Osteocyte (in vitro differentiated cells): ENCODE results near the gene MCEE. TPM values are rescaled to one million over a fixed set of nuclear protein-coding genes. Genes with fewer than 3 reads are reported as not detected.
"Not testable (repeated sequence)": the region's sequence is repeated elsewhere in the genome, so short reads cannot be mapped to it uniquely, and the experiment has no call there.

ENCODE experiments used
- DNase-seq: peaks from one replicate; pipeline ENCODE4 v3.0.0; 2021; ENCODE audit warnings: mixed read lengths; ENCODE audit not compliant: unreplicated experiment; ENCODE audit errors: extremely low spot score
- H3K27ac Mint-ChIP-seq: one replicate; pipeline ENCODE4 v1.8.0; 2021; ENCODE audit warnings: mild to moderate bottlenecking, mixed read lengths; ENCODE audit not compliant: unreplicated experiment
- H3K27me3 Mint-ChIP-seq: one replicate; pipeline ENCODE4 v1.8.0; 2021; ENCODE audit warnings: mixed read lengths; ENCODE audit not compliant: unreplicated experiment
- H3K36me3 Mint-ChIP-seq: one replicate; pipeline ENCODE4 v1.8.0; 2021; ENCODE audit warnings: mixed read lengths; ENCODE audit not compliant: unreplicated experiment
- H3K4me1 Mint-ChIP-seq: one replicate; pipeline ENCODE4 v1.8.0; 2021; ENCODE audit warnings: mixed read lengths; ENCODE audit not compliant: unreplicated experiment
- H3K4me3 Mint-ChIP-seq: one replicate; pipeline ENCODE4 v1.8.0; 2021; ENCODE audit warnings: mild to moderate bottlenecking, moderate library complexity, mixed read lengths; ENCODE audit not compliant: unreplicated experiment
- H3K9me3 Mint-ChIP-seq: one replicate; pipeline ENCODE4 v1.8.0; 2021; ENCODE audit warnings: mixed read lengths; ENCODE audit not compliant: unreplicated experiment
- total RNA-seq: library from RNA; stranded (reverse); gene quantifications from 2 replicates; pipeline ENCODE4 v1.2.1, GENCODE V29; 2021
- TF ChIP-seq, protein P1 (sequence below): fragments of 200-600 bp; sonication (generic); IDR thresholded peaks from 2 replicates; pipeline ENCODE4 v1.5.0; 2021; ENCODE audit warnings: antibody characterized with exemption, mild to moderate bottlenecking, moderate library complexity

Gene MCEE
- total RNA-seq, 1 donor from 2014 or later, result 18.2 TPM

DNA sequence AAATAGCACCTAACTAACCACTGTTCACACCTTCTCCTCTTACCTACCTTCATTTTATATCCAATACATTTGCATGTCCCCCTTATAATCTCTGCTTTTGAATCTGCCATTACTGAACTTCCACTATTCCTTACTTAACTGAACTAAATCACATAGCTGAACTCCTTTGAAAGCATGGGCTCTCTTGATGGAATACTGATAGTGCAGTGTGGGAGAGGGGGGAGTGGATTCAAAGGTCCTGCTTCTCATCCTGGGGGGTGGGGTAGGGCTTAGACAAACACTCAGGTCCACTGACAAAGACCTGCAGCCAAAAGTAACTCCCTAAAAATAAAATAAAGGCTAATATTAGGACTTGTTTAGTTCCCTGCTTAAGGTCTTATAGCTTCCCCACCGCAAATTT is 8.6 kb downstream of the MCEE start:
- DNase-seq, result no peak
- TF ChIP-seq, protein P1, sequence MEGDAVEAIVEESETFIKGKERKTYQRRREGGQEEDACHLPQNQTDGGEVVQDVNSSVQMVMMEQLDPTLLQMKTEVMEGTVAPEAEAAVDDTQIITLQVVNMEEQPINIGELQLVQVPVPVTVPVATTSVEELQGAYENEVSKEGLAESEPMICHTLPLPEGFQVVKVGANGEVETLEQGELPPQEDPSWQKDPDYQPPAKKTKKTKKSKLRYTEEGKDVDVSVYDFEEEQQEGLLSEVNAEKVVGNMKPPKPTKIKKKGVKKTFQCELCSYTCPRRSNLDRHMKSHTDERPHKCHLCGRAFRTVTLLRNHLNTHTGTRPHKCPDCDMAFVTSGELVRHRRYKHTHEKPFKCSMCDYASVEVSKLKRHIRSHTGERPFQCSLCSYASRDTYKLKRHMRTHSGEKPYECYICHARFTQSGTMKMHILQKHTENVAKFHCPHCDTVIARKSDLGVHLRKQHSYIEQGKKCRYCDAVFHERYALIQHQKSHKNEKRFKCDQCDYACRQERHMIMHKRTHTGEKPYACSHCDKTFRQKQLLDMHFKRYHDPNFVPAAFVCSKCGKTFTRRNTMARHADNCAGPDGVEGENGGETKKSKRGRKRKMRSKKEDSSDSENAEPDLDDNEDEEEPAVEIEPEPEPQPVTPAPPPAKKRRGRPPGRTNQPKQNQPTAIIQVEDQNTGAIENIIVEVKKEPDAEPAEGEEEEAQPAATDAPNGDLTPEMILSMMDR, result no peak
- no peaks in the 10 kb centered on the region for H3K27me3 Mint-ChIP-seq
- no peak overlapping the region for H3K4me3 Mint-ChIP-seq
- H3K9me3 Mint-ChIP-seq, result no peaks in the 10 kb centered on the region
- H3K36me3 Mint-ChIP-seq, result peaks cover 23% of the 10 kb centered on the region
- no peak overlapping the region for H3K27ac Mint-ChIP-seq
- H3K4me1 Mint-ChIP-seq, result peaks cover 3% of the 10 kb centered on the region

DNA sequence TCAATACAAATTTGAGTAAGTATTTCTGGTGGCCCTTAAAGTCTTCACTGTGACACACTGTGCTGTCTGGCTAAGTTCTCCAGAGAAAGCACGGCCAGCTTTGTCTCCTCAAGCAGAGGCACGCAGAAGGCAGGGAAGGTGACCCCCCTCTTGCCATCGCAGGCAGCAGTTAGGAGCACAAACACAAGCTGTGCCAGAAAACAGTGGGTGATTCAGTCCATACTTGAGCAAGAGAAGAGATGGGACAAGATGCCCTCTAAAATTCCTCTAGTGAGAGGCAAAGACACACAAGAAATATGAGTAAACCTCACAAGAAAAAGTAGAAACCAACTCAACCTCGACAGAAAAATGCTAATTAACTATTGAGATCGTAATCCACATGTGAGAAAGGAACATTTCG is 9.8 kb downstream of the MCEE start:
- Mint-ChIP-seq H3K27ac (no peak overlapping the region), H3K4me1 (no peaks in the 10 kb centered on the region), H3K9me3 (no peaks in the 10 kb centered on the region), H3K36me3 (peaks cover 26% of the 10 kb centered on the region), H3K27me3 (no peaks in the 10 kb centered on the region), H3K4me3 (no peak overlapping the region)
- TF ChIP-seq, protein P1, result no peak
- DNase-seq, result no peak

DNA sequence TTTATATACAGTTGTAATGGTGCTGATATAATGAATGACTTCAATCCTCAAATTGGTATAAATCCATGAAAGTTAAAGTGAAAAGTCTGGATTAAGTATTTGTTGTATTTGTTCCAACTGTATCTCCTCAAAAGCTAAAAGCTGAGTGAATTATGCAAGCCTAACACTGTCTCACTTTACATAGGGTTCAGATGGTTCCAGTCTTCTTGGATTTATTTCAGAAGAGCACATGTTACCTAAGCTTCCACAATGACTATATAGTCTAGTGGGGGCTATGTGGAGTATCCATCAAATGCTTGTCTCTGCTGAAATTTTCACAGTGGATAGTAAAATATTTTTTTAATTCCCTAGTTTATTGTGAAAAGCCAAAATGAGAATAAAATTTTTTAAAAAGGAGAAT is 13.0 kb downstream of the MCEE start:
- H3K27me3 Mint-ChIP-seq, result no peaks in the 10 kb centered on the region

DNA sequence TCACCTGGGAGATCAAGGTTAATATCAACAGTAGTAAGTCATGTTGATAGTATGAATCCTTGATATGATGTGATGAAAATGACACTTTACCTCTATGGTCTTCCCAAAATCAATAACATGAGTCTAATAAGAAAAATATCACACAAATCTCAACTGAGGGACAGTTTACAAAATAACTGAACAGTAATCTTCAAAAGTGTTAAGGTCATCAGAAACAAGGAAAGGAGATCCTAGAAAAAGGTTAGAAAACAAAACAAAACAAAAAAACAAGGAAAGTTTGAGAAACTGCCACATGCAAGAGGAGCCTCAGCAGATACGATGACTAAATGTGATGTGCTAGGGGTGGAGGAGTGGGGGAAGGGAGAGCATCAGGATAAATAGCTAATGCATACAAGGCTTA is 16.2 kb downstream of the MCEE start:
- H3K4me3 Mint-ChIP-seq, result no peak overlapping the region
- DNase-seq, result no peak
- H3K4me1 Mint-ChIP-seq, result no peaks in the 10 kb centered on the region
- no peaks in the 10 kb centered on the region for H3K27me3 Mint-ChIP-seq
- H3K36me3 Mint-ChIP-seq, result peaks cover 53% of the 10 kb centered on the region
- no peaks in the 10 kb centered on the region for H3K9me3 Mint-ChIP-seq
- TF ChIP-seq, protein P1, result no peak
- H3K27ac Mint-ChIP-seq, result no peak overlapping the region

More for the DNA sequence above, 13.0 kb downstream of the MCEE start:
- TF ChIP-seq, protein P1, result no peak
- Mint-ChIP-seq H3K36me3 (peaks cover 43% of the 10 kb centered on the region), H3K9me3 (no peaks in the 10 kb centered on the region), H3K4me3 (no peak overlapping the region), H3K4me1 (no peaks in the 10 kb centered on the region), H3K27ac (no peak overlapping the region)
- no peak for DNase-seq

DNA sequence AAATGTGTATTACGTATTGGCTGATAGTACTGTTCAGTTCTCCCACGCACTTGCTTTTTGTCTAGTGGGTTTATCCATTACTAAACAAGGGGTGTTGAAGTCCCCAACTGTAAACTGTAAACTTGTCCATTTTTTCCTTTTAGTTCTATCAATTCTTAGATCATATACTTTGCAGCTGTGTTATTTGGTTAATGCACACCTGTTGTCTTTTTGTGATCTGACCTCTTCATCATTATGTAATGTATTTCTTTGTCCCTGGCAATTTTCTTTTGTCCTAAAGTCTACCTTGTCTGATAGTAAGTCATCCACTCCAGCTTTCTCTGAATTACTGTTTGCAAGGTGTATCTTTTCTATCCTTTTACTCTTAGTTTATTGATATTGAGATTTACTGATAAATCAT is 21.9 kb downstream of the MCEE start:
- peaks cover 33% of the 10 kb centered on the region for H3K36me3 Mint-ChIP-seq
- H3K27ac Mint-ChIP-seq, result no peak overlapping the region
- H3K4me3 Mint-ChIP-seq, result no peak overlapping the region
- H3K4me1 Mint-ChIP-seq, result no peaks in the 10 kb centered on the region
- TF ChIP-seq, protein P1, result no peak
- no peak for DNase-seq
- H3K9me3 Mint-ChIP-seq, result peaks cover 8% of the 10 kb centered on the region
- no peaks in the 10 kb centered on the region for H3K27me3 Mint-ChIP-seq

DNA sequence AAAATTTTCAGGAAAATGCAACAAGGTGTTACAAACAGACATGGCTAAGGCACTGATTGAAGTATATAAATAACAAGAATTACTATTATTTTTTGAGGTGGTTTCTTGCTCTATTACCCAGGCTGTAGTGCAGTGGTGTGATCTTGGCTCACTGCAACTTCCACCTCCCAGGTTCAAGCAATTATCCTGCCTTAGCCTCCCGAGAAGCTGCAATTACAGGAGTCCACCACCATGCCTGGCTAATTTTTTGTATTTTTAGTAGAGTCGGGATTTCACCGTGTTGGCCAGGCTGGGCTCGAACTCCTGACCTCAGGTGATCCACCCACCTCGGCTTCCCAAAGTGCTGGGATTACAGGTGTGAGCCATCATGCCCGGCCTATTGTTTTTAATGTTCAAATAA is 23.6 kb downstream of the MCEE start:
- Mint-ChIP-seq H3K9me3 (peaks cover 10% of the 10 kb centered on the region), H3K36me3 (peaks cover 25% of the 10 kb centered on the region)
- H3K27ac Mint-ChIP-seq, H3K4me1 Mint-ChIP-seq, DNase-seq, H3K4me3 Mint-ChIP-seq, H3K27me3 Mint-ChIP-seq: not testable (repeated sequence)
